ENCODE measurements around the gene FDPS.

Gene FDPS

GRCh38 chr1:155329980-155330598, 21.4 kb downstream of the FDPS start:
- TF ChIP-seq CTCF (IDR thresholded peaks at IDR 0.05; ENCODE audit: low read length, missing control alignments): no peak
- no peak for DNase-seq (ENCODE audit: low read depth)
- H3K4me3 ChIP-seq (replicated peaks; ENCODE audit: low read depth, low read length): no peak overlapping the region

DNA sequence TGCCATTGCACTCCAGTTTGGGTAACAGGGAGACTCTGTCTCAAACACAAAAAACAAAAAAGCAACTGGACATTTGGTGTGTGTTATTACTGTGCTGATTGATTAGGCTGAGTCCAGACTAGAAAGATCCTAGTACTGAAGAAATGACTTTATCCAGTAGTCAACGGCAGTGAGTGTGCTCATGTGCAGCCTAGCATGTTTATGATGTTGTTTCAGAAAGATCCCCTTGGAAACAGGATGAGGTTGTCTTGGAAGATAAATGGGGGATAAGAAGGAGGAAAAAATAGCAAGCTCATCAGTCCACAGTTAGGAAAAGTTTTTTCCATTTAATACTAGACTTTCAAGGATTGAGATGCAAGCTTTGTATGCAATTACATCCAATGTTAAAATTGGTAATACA, 26.3 kb downstream of the FDPS start:
- no peak overlapping the region for H3K4me3 ChIP-seq (replicated peaks; ENCODE audit: low read depth, low read length)
- no peak for TF ChIP-seq CTCF (IDR thresholded peaks at IDR 0.05; ENCODE audit: low read length, missing control alignments)
- DNase-seq (ENCODE audit: low read depth): no peak

GRCh38 chr1:155339515-155340097, 30.9 kb downstream of the FDPS start:
- no peak for TF ChIP-seq CTCF (IDR thresholded peaks at IDR 0.05; ENCODE audit: low read length, missing control alignments)
- H3K4me3 ChIP-seq (replicated peaks; ENCODE audit: low read depth, low read length): no peak overlapping the region

GRCh38 chr1:155342842-155343241, 34.2 kb downstream of the FDPS start:
- H3K4me3 ChIP-seq (replicated peaks; ENCODE audit: low read depth, low read length): no peak overlapping the region
- no peak for DNase-seq (ENCODE audit: low read depth)
- TF ChIP-seq CTCF (IDR thresholded peaks at IDR 0.05; ENCODE audit: low read length, missing control alignments): no peak

More at GRCh38 chr1:155339515-155340097, 30.9 kb downstream of the FDPS start:
- peak; percentile 39 for DNase-seq (ENCODE audit: low read depth)

DNA sequence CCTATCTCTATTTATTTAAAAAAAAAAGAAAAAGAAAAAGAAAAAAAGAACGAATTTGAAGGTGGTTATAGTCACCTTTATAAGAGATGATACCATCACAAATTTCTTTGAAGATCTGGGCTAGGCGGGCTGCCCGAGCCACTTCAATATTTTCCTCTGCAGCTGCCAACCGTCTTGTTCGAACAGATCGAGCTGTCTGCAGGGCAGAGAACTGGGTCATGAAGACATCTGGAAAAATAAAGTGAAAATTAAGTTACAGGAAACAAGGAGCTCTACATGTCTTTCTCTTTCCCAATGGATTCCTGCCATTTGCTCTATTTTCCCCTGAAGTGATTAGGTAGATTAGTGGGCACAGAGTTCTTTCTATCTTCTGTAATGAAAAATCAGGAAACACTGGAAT, 44.0 kb downstream of the FDPS start:
- H3K4me3 ChIP-seq (replicated peaks; ENCODE audit: low read depth, low read length): no peak overlapping the region
- TF ChIP-seq CTCF (IDR thresholded peaks at IDR 0.05; ENCODE audit: low read length, missing control alignments): no peak
- DNase-seq (ENCODE audit: low read depth): no peak

DNA sequence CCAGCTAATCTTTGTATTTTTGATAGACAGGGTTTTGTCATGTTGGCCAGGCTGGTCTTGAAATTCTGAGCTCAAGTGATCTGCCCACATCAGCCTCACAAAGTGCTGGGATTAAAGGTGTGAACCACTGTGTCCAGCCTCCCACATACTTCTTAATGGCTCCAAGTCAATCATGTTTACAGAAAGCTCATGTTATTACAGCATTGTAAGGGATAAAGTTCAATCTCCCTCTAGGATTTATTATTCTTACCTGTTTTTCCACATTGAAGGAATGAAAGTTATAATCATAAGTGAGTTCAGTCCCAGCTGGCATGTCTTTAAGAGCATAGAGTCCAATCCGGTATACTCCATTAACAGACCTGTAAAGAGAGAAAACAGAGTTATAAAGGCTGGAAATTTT, 51.4 kb downstream of the FDPS start:
- no peak overlapping the region for H3K4me3 ChIP-seq (replicated peaks; ENCODE audit: low read depth, low read length)
- no peak for DNase-seq (ENCODE audit: low read depth)
- no peak for TF ChIP-seq CTCF (IDR thresholded peaks at IDR 0.05; ENCODE audit: low read length, missing control alignments)
